Activated T-helper 2 cell treated with anti-CD3 and anti-CD28 coated beads, Interferon-gamma antibody, Interleukin-2, Interleukin-4, amounts not matched to agents 10 μg/mL and 5 μg/mL and 100 μg/mL, durations not matched to agents 14 hours and 24 hours and 36 hours (primary cell): ENCODE results near the gene TRAF4. TPM values are rescaled to one million over a fixed set of nuclear protein-coding genes. Genes with fewer than 3 reads are reported as not detected.
"Not testable (repeated sequence)": the region's sequence is repeated elsewhere in the genome, so short reads cannot be mapped to it uniquely, and the experiment has no call there.

Source experiments
- DNase-seq: peaks from one replicate; pipeline ENCODE4 v3.0.0; 2021; ENCODE audit warnings: low spot score
- H3K27ac Mint-ChIP-seq: one replicate; pipeline ENCODE4 v1.8.0; 2021; ENCODE audit warnings: mixed read lengths
- H3K27me3 Mint-ChIP-seq: one replicate; pipeline ENCODE4 v1.8.0; 2021; ENCODE audit warnings: low read depth, mixed read lengths
- H3K36me3 Mint-ChIP-seq: one replicate; pipeline ENCODE4 v1.8.0; 2021; ENCODE audit warnings: low read depth, mixed read lengths
- H3K4me1 Mint-ChIP-seq: one replicate; pipeline ENCODE4 v1.8.0; 2021; ENCODE audit warnings: low read depth, mixed read lengths
- H3K4me3 Mint-ChIP-seq: one replicate; pipeline ENCODE4 v1.8.0; 2021; ENCODE audit warnings: low read depth, mild to moderate bottlenecking, moderate library complexity, mixed read lengths
- H3K9me3 Mint-ChIP-seq: one replicate; pipeline ENCODE4 v1.8.0; 2021; ENCODE audit warnings: mixed read lengths
- intact Hi-C: fragments of 100-400 bp; cut with micrococcal nuclease; formaldehyde crosslinking; loops from one replicate; pipeline ENCODE4 v1.15.1; 2023
- total RNA-seq: library from RNA; stranded (reverse); gene quantifications from 2 replicates; pipeline ENCODE4 v1.2.3, GENCODE V29; 2022

The TRAF4 gene
- total RNA-seq, 1 donor from 2014 or later = 129 TPM

- no peak for DNase-seq
- Mint-ChIP-seq H3K27ac (peak overlapping the region; percentile 84), H3K27me3 (peaks cover 15% of the 10 kb centered on the region), H3K4me3 (peak overlapping the region; percentile 83), H3K4me1 (peaks cover 28% of the 10 kb centered on the region), H3K36me3 (peaks cover 38% of the 10 kb centered on the region), H3K9me3 (no peaks in the 10 kb centered on the region)
- intact Hi-C loops = loop anchor here (1.0 to 5.0 kb wide), 4 partner anchors 10 to 234 kb away; partner anchors contain the start of genes BLTP2 and NEK8
Observed at GRCh38 chr17:28718333-28719020, 25.3 kb upstream of the TRAF4 start.

GRCh38 chr17:28719021-28719433 is 24.8 kb upstream of the TRAF4 start:
- peaks cover 43% of the 10 kb centered on the region for H3K36me3 Mint-ChIP-seq
- no peak for DNase-seq
- H3K4me3 Mint-ChIP-seq = peak overlapping the region; percentile 99
- H3K27ac Mint-ChIP-seq = peak overlapping the region; percentile 95
- intact Hi-C loops = loop anchor here (1.0 to 5.0 kb wide), 4 partner anchors 9 to 233 kb away; partner anchors contain the start of genes BLTP2 and NEK8
- H3K9me3 Mint-ChIP-seq = no peaks in the 10 kb centered on the region
- peaks cover 28% of the 10 kb centered on the region for H3K4me1 Mint-ChIP-seq
- peaks cover 15% of the 10 kb centered on the region for H3K27me3 Mint-ChIP-seq

GRCh38 chr17:28720247-28720996 is 23.4 kb upstream of the TRAF4 start:
- no peaks in the 10 kb centered on the region for H3K9me3 Mint-ChIP-seq
- intact Hi-C loops = loop anchor here (10.0 kb wide), 3 partner anchors 394 to 864 kb away; partner anchors contain the start of gene GIT1
- H3K4me1 Mint-ChIP-seq = peaks cover 42% of the 10 kb centered on the region

GRCh38 chr17:28720997-28721329 is 22.8 kb upstream of the TRAF4 start:
- peak overlapping the region; percentile 95 for H3K27ac Mint-ChIP-seq
- peaks cover 12% of the 10 kb centered on the region for H3K27me3 Mint-ChIP-seq
- DNase-seq, H3K9me3 Mint-ChIP-seq: not testable (repeated sequence)
- H3K36me3 Mint-ChIP-seq = peaks cover 61% of the 10 kb centered on the region
- intact Hi-C loops = loop anchor here (10.0 kb wide), 3 partner anchors 394 to 864 kb away; partner anchors contain the start of gene GIT1
- H3K4me3 Mint-ChIP-seq = peak overlapping the region; percentile 99
- H3K4me1 Mint-ChIP-seq = peaks cover 45% of the 10 kb centered on the region

More at GRCh38 chr17:28720247-28720996, 23.4 kb upstream of the TRAF4 start:
- no peak for DNase-seq
- Mint-ChIP-seq H3K27me3 (peaks cover 12% of the 10 kb centered on the region), H3K36me3 (peaks cover 57% of the 10 kb centered on the region), H3K4me3 (peak overlapping the region; percentile 99), H3K27ac (peak overlapping the region; percentile 95)

- Mint-ChIP-seq H3K4me3 (peak overlapping the region; percentile 99), H3K36me3 (peaks cover 61% of the 10 kb centered on the region), H3K4me1 (peaks cover 51% of the 10 kb centered on the region), H3K9me3 (no peaks in the 10 kb centered on the region), H3K27ac (no peak overlapping the region), H3K27me3 (peaks cover 10% of the 10 kb centered on the region)
- intact Hi-C loops = loop anchor here (10.0 kb wide), 3 partner anchors 392 to 862 kb away; partner anchors contain the start of gene GIT1
- DNase-seq = no peak
Observed at GRCh38 chr17:28722417-28723158, 21.2 kb upstream of the TRAF4 start.

- DNase-seq = no peak
- Mint-ChIP-seq H3K4me1 (peaks cover 50% of the 10 kb centered on the region), H3K36me3 (peaks cover 61% of the 10 kb centered on the region), H3K27me3 (peaks cover 6% of the 10 kb centered on the region), H3K4me3 (peak overlapping the region; percentile 26), H3K9me3 (no peaks in the 10 kb centered on the region), H3K27ac (peak overlapping the region; percentile 54)
- intact Hi-C loops = loop anchor here (10.0 kb wide), 3 partner anchors 392 to 862 kb away; partner anchors contain the start of gene GIT1
Observed at GRCh38 chr17:28723159-28723835, 20.5 kb upstream of the TRAF4 start.

GRCh38 chr17:28723836-28724499 is 19.8 kb upstream of the TRAF4 start:
- H3K27me3 Mint-ChIP-seq, DNase-seq, H3K9me3 Mint-ChIP-seq: not testable (repeated sequence)
- intact Hi-C loops = loop anchor here (10.0 kb wide), 3 partner anchors 391 to 861 kb away; partner anchors contain the start of gene GIT1
- H3K36me3 Mint-ChIP-seq = peaks cover 61% of the 10 kb centered on the region
- H3K4me1 Mint-ChIP-seq = peaks cover 48% of the 10 kb centered on the region
- H3K4me3 Mint-ChIP-seq = peak overlapping the region; percentile 90
- peak overlapping the region; percentile 90 for H3K27ac Mint-ChIP-seq

GRCh38 chr17:28724500-28725165 is 19.2 kb upstream of the TRAF4 start:
- intact Hi-C loops = loop anchor here (5.0 to 10.0 kb wide), 4 partner anchors 118 to 860 kb away; partner anchors contain the start of genes FAM222B and GIT1
- Mint-ChIP-seq H3K27ac (peak overlapping the region; percentile 90), H3K4me3 (peak overlapping the region; percentile 90), H3K36me3 (peaks cover 61% of the 10 kb centered on the region), H3K4me1 (peaks cover 49% of the 10 kb centered on the region), H3K9me3 (no peaks in the 10 kb centered on the region), H3K27me3 (no peaks in the 10 kb centered on the region)
- DNase-seq = no peak

GRCh38 chr17:28725166-28725659 is 18.6 kb upstream of the TRAF4 start:
- Mint-ChIP-seq H3K27ac (peak overlapping the region; percentile 90), H3K36me3 (peaks cover 55% of the 10 kb centered on the region), H3K4me3 (peak overlapping the region; percentile 90), H3K27me3 (no peaks in the 10 kb centered on the region), H3K4me1 (peaks cover 53% of the 10 kb centered on the region), H3K9me3 (no peaks in the 10 kb centered on the region)
- intact Hi-C loops = loop anchor here (5.0 to 10.0 kb wide), 4 partner anchors 117 to 860 kb away; partner anchors contain the start of genes FAM222B and GIT1
- no peak for DNase-seq

GRCh38 chr17:28725660-28726225 is 18.1 kb upstream of the TRAF4 start:
- peaks cover 50% of the 10 kb centered on the region for H3K4me1 Mint-ChIP-seq
- peak overlapping the region; percentile 90 for H3K4me3 Mint-ChIP-seq
- no peaks in the 10 kb centered on the region for H3K9me3 Mint-ChIP-seq
- DNase-seq = no peak
- intact Hi-C loops = loop anchor here (2.0 to 10.0 kb wide), 5 partner anchors 117 to 859 kb away; partner anchors contain the start of genes DHRS13, FAM222B and GIT1
- peak overlapping the region; percentile 90 for H3K27ac Mint-ChIP-seq
- H3K27me3 Mint-ChIP-seq = no peaks in the 10 kb centered on the region
- H3K36me3 Mint-ChIP-seq = peaks cover 50% of the 10 kb centered on the region
